ENCODE results near the gene TM4SF1. TPM values are rescaled to one million over a fixed set of nuclear protein-coding genes. Genes with fewer than 3 reads are reported as not detected.

Gene TM4SF1
- total RNA-seq (559 and 619 TPM in 2 replicates), polyA plus RNA-seq (1,270 and 1,407 TPM in 2 replicates), polyA minus RNA-seq (1,191 and 1,311 TPM in 2 replicates), Bru-seq, nascent RNA (percentile 100 among the genes with signal in this experiment), BruChase-seq, experiment 1, labeled RNA remaining after a 6-hour chase (percentile 100 among the genes with signal in this experiment), BruChase-seq, experiment 2, labeled RNA remaining after a 2-hour chase (percentile 99 among the genes with signal in this experiment)
- 1,095 and 1,145 TPM in 2 replicates for polyA plus RNA-seq (2011; cell fraction: cytosol; rRNA removed)
- 679 and 727 TPM in 2 replicates for polyA plus RNA-seq (2011; cell fraction: nucleus; rRNA removed)
- polyA plus RNA-seq (2012): 331 and 379 TPM in 2 replicates
- 916 TPM for polyA minus RNA-seq (2011; cell fraction: cytosol; rRNA and poly(A)+ RNA removed)
- 436 and 623 TPM in 2 replicates for polyA minus RNA-seq (2011; cell fraction: nucleus; rRNA and poly(A)+ RNA removed)
- long read RNA-seq, transcript TM4SF1-201 (5 exons, 1,771 nt): major isoform, 2,148 of 2,967 reads
- long read RNA-seq, transcript TM4SF1-204 (4 exons, 976 nt): minor isoform, 39 of 2,967 reads
- long read RNA-seq, partial matches to known transcripts: 19 of 2,967 reads
- long read RNA-seq, other reads (novel, unspliced or antisense): 760 of 2,967 reads

DNA sequence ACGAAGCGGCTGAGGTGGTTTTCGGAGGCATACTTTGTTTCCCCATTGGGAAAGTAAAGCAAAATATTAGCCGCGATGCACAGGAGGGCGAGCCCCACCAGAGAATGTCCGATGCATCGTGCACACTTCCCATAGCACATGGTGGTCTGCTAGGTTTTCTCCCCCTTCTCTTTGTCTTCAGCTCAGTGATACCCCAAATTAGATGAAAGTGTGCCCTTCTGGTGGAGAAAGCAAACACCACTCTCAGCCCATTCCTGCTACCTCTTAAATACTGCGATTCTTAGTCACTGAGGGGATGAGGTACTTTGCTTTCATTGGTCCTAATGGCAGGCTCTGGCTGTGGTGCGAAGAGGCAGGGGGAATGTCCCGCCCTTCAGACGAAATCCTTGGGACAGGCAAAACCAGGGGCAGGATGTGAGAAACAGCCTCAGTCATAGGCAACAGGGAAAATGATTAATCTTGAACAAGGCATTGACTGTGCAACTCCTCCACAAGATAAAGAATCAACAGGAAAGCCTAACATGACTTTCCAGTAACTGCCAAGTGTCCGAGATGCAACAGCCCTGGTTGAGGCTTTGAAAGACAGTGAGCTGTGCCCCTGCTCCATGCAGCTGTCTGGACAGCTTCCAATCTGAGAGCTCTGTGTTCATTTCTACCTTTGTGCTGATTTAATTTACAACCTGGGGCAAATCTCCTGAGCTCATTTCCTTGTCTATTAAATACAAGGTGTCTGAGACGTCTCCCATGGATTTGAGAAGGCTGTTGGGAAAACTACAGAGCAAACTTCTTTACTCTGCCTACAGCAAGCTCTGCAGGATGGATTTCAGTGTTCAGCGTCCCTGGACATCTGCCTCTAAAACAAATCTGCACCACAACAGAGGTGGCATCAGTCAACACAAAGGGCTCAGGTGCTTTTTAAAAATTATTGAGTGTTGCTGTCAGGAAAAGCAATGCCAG, at the start of gene TM4SF1:
TM4SF1 (minus strand) TSS at position 242 of the 957 bp plus-strand sequence; CDS start at position 140, 102 bp downstream.
- FAIRE-seq (peak; percentile 96), DNase-seq (ENCODE audit: low read depth, low spot score) (peak; percentile 100)
- H3K27me3 ChIP-seq (ENCODE audit: control insufficient read depth in 2 of 2, insufficient read depth in 2 of 2, low read length in 2 of 2): no peaks in the 10 kb centered on the region
- H3K27ac ChIP-seq (ENCODE audit: insufficient read depth, low read depth, low read length): peak within 1 kb of the TSS; percentile 90
- dilution Hi-C loops (cut with MboI; ENCODE audit: extremely low pct_ligation_motif_present, low sequenced_read_pairs): no loop called here
- intact Hi-C loops (cut with micrococcal nuclease): loop anchor here (1.0 to 10.0 kb wide), 8 partner anchors 10 to 423 kb away; partner anchors contain the start of genes HPS3 and TM4SF18
- H3K9me1 ChIP-seq (replicated peaks; ENCODE audit: control insufficient read depth, extremely low read depth, insufficient read depth, low read length): no peaks in the 10 kb centered on the region
- H3K36me3 ChIP-seq (ENCODE audit: control insufficient read depth in 2 of 2, extremely low read depth in 1 of 2, insufficient read depth in 2 of 2, low read length in 2 of 2): peaks cover 6 to 15% of the 10 kb centered on the region in 2 experiments
- no peak within 1 kb of the TSS for H2AFZ ChIP-seq (ENCODE audit: low read depth, low read length)
- peak within 1 kb of the TSS; percentile 94 for H3K4me2 ChIP-seq (ENCODE audit: insufficient read depth, low read length)
- H3K4me1 ChIP-seq (ENCODE audit: control insufficient read depth, extremely low read depth, insufficient read depth, low read length): peaks cover 45% of the 10 kb centered on the region
- no peaks in the 10 kb centered on the region for H4K20me1 ChIP-seq (replicated peaks; ENCODE audit: control insufficient read depth, extremely low read depth, insufficient read depth, low read length)
- H3K9ac ChIP-seq (replicated peaks; ENCODE audit: extremely low read depth, insufficient read depth, low read length): peak within 1 kb of the TSS; percentile 97
- peak within 1 kb of the TSS; percentile 81 to 98 (median 93) for H3K4me3 ChIP-seq (replicated peaks in 1 of 3; ENCODE audit: insufficient read depth in 1 of 3, low read depth in 1 of 3, low read length in 3 of 3)
- POLR2A ChIA-PET: interaction anchor here (0.9 to 6.6 kb wide), 17 partner anchors 9 to 258 kb away, joined by 3 to 41 read pairs (median 5); partner anchors contain the start of gene TM4SF18
- peaks cover 47% of the 10 kb centered on the region for H3K79me2 ChIP-seq (ENCODE audit: control insufficient read depth, insufficient read depth, low read length)
- BruUV-seq (replicated peaks): TSS peak; percentile 10
- peak; percentile 76 for TF ChIP-seq FOS (IDR thresholded peaks at IDR 0.05; ENCODE audit: borderline replicate concordance, insufficient read depth, low read length)
- TF ChIP-seq GATA2 (IDR thresholded peaks at IDR 0.05; ENCODE audit: insufficient read depth, insufficient read length, low read depth, low read length): peak; percentile 90
- TF ChIP-seq EZH2 (IDR thresholded peaks at IDR 0.05; ENCODE audit: borderline replicate concordance, low read depth, low read length, severe bottlenecking): no peak
- TF ChIP-seq, protein P1, sequence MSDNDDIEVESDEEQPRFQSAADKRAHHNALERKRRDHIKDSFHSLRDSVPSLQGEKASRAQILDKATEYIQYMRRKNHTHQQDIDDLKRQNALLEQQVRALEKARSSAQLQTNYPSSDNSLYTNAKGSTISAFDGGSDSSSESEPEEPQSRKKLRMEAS (IDR thresholded peaks at IDR 0.05; ENCODE audit: insufficient read depth, insufficient read length): peak; percentile 63
- peak; percentile 74 for TF ChIP-seq JUN (IDR thresholded peaks at IDR 0.05; ENCODE audit: borderline replicate concordance, insufficient read depth, insufficient read length, low read depth)
- TF ChIP-seq, protein P2, sequence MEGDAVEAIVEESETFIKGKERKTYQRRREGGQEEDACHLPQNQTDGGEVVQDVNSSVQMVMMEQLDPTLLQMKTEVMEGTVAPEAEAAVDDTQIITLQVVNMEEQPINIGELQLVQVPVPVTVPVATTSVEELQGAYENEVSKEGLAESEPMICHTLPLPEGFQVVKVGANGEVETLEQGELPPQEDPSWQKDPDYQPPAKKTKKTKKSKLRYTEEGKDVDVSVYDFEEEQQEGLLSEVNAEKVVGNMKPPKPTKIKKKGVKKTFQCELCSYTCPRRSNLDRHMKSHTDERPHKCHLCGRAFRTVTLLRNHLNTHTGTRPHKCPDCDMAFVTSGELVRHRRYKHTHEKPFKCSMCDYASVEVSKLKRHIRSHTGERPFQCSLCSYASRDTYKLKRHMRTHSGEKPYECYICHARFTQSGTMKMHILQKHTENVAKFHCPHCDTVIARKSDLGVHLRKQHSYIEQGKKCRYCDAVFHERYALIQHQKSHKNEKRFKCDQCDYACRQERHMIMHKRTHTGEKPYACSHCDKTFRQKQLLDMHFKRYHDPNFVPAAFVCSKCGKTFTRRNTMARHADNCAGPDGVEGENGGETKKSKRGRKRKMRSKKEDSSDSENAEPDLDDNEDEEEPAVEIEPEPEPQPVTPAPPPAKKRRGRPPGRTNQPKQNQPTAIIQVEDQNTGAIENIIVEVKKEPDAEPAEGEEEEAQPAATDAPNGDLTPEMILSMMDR (IDR thresholded peaks at IDR 0.05; ENCODE audit: extremely low read depth in 1 of 2, insufficient read depth in 1 of 2, low read depth in 1 of 2, low read length in 2 of 2): peak in 1 of 2 donors; percentile 4
- TF ChIP-seq MYC (IDR thresholded peaks at IDR 0.05; ENCODE audit: low read depth, low read length): peak; percentile 56
- peak; percentile 98 for TF ChIP-seq POLR2AphosphoS5 (IDR thresholded peaks at IDR 0.05; ENCODE audit: insufficient read depth, low read depth, low read length)
- TF ChIP-seq POLR2A (IDR thresholded peaks at IDR 0.05; ENCODE audit: low read depth, low read length): peak; percentile 100
- no peaks in the 10 kb centered on the region for H3K9me3 ChIP-seq (replicated peaks; ENCODE audit: control insufficient read depth, insufficient read depth, low read length)
- CTCF ChIA-PET: interaction anchor here (0.6 to 9.7 kb wide), 15 partner anchors 10 to 430 kb away, joined by 3 to 125 read pairs (median 5); no protein-coding TSS in a partner anchor

All from endothelial cell of umbilical vein (primary cell).